GM21381 (cell line): Measurements from ENCODE around the gene ZAR1.
"Not testable (repeated sequence)": the region's sequence is repeated elsewhere in the genome, so short reads cannot be mapped to it uniquely, and the experiment has no call there.

Source experiments
- ATAC-seq: cut with Tn5 transposase; IDR thresholded peaks from one replicate; pipeline ENCODE4 v1.9.1; 2021; ENCODE audit warnings: mild to moderate bottlenecking, moderate library complexity; ENCODE audit not compliant: unreplicated experiment

ZAR1 gene

GRCh38 chr4:48490012-48490679 is at the start of gene ZAR1:
Gene ZAR1 (plus strand): TSS chr4:48490252. CDS start chr4:48490292, 40 bp downstream.
- ATAC-seq, result no peak

GRCh38 chr4:48440914-48441313 is 49.1 kb upstream of the ZAR1 start:
- not testable (repeated sequence) for ATAC-seq

GRCh38 chr4:48445704-48446103 is 44.3 kb upstream of the ZAR1 start:
- ATAC-seq, result no peak

GRCh38 chr4:48446642-48447041 is 43.4 kb upstream of the ZAR1 start:
- ATAC-seq, result no peak

- ATAC-seq, result no peak
Measured at GRCh38 chr4:48449151-48449550, 40.9 kb upstream of the ZAR1 start.

GRCh38 chr4:48450740-48451139 is 39.3 kb upstream of the ZAR1 start:
- no peak for ATAC-seq

- not testable (repeated sequence) for ATAC-seq
Measured at GRCh38 chr4:48451656-48452055, 38.4 kb upstream of the ZAR1 start.

GRCh38 chr4:48454591-48454990 is 35.5 kb upstream of the ZAR1 start:
- no peak for ATAC-seq

- no peak for ATAC-seq
Measured at GRCh38 chr4:48461000-48461399, 29.1 kb upstream of the ZAR1 start.

GRCh38 chr4:48462363-48462762 is 27.7 kb upstream of the ZAR1 start:
- ATAC-seq, result no peak

- ATAC-seq, result no peak
Measured at GRCh38 chr4:48467442-48467841, 22.6 kb upstream of the ZAR1 start.

GRCh38 chr4:48467891-48468290 is 22.2 kb upstream of the ZAR1 start:
- no peak for ATAC-seq

- ATAC-seq, result no peak
Measured at GRCh38 chr4:48470137-48470536, 19.9 kb upstream of the ZAR1 start.

GRCh38 chr4:48470570-48470969 is 19.5 kb upstream of the ZAR1 start:
- no peak for ATAC-seq

- no peak for ATAC-seq
Measured at GRCh38 chr4:48472794-48473193, 17.3 kb upstream of the ZAR1 start.

GRCh38 chr4:48475770-48476169 is 14.3 kb upstream of the ZAR1 start:
- ATAC-seq, result no peak

- no peak for ATAC-seq
Measured at GRCh38 chr4:48478273-48478672, 11.8 kb upstream of the ZAR1 start.

GRCh38 chr4:48481581-48481980 is 8.5 kb upstream of the ZAR1 start:
- ATAC-seq, result no peak

- ATAC-seq, result no peak
Measured at GRCh38 chr4:48483006-48483776, 6.9 kb upstream of the ZAR1 start, which contains the start of gene SLC10A4. Gene SLC10A4 (plus strand): TSS chr4:48483343. CDS start chr4:48483562, 219 bp downstream.

- no peak for ATAC-seq
Measured at GRCh38 chr4:48483777-48484493, 6.1 kb upstream of the ZAR1 start.

GRCh38 chr4:48484494-48485168 is 5.4 kb upstream of the ZAR1 start:
- ATAC-seq, result no peak
